GM19023 (cell line): ENCODE results near the gene MEGF9.
"Not testable (repeated sequence)": the region's sequence is repeated elsewhere in the genome, so short reads cannot be mapped to it uniquely, and the experiment has no call there.

ENCODE experiments used
- ATAC-seq: cut with Tn5 transposase; IDR thresholded peaks from one replicate; pipeline ENCODE4 v1.9.1; 2021; ENCODE audit warnings: mild to moderate bottlenecking, moderate library complexity; ENCODE audit not compliant: unreplicated experiment

The MEGF9 gene

GRCh38 chr9:120714088-120714845, at the start of gene MEGF9:
TSS of gene MEGF9 (minus strand) at chr9:120714470. CDS start at chr9:120714358, 112 bp downstream.
- peak; percentile 97 for ATAC-seq

- ATAC-seq = no peak
Observed at GRCh38 chr9:120761006-120761405, 46.7 kb upstream of the MEGF9 start.

- ATAC-seq = no peak
Observed at GRCh38 chr9:120759755-120760400, 45.6 kb upstream of the MEGF9 start.

GRCh38 chr9:120758544-120758943, 44.3 kb upstream of the MEGF9 start:
- no peak for ATAC-seq

- no peak for ATAC-seq
Observed at GRCh38 chr9:120757026-120757913, 43.0 kb upstream of the MEGF9 start.

- no peak for ATAC-seq
Observed at GRCh38 chr9:120756531-120756930, 42.3 kb upstream of the MEGF9 start.

- ATAC-seq = peak; percentile 53
Observed at GRCh38 chr9:120755810-120756434, 41.7 kb upstream of the MEGF9 start.

- peak; percentile 67 for ATAC-seq
Observed at GRCh38 chr9:120755044-120755443, 40.8 kb upstream of the MEGF9 start.

GRCh38 chr9:120750421-120750820, 36.2 kb upstream of the MEGF9 start:
- ATAC-seq = no peak

- not testable (repeated sequence) for ATAC-seq
Observed at GRCh38 chr9:120746366-120746765, 32.1 kb upstream of the MEGF9 start.

- no peak for ATAC-seq
Observed at GRCh38 chr9:120745278-120745677, 31.0 kb upstream of the MEGF9 start.

- no peak for ATAC-seq
Observed at GRCh38 chr9:120742951-120743416, 28.7 kb upstream of the MEGF9 start.

- no peak for ATAC-seq
Observed at GRCh38 chr9:120741701-120742100, 27.4 kb upstream of the MEGF9 start.

- ATAC-seq = no peak
Observed at GRCh38 chr9:120741191-120741590, 26.9 kb upstream of the MEGF9 start.

GRCh38 chr9:120740132-120740531, 25.9 kb upstream of the MEGF9 start:
- ATAC-seq = no peak

GRCh38 chr9:120737416-120738165, 23.3 kb upstream of the MEGF9 start:
- ATAC-seq = no peak

GRCh38 chr9:120736881-120737280, 22.6 kb upstream of the MEGF9 start:
- no peak for ATAC-seq

GRCh38 chr9:120735415-120736126, 21.3 kb upstream of the MEGF9 start:
- ATAC-seq = no peak

GRCh38 chr9:120734607-120735410, 20.5 kb upstream of the MEGF9 start:
- ATAC-seq = no peak
